Stimulated activated CD4-positive, alpha-beta T cell treated with anti-CD3 and anti-CD28 coated beads, Interleukin-1b, Interleukin-23, amount 100 ng/mL, for 24 hours (primary cell): ENCODE measurements around the gene DNAJC21.
"Not testable (repeated sequence)": the region's sequence is repeated elsewhere in the genome, so short reads cannot be mapped to it uniquely, and the experiment has no call there.

Source experiments
- DNase-seq, 4 experiments: peaks; one replicate each; pipeline ENCODE4 v3.0.0-alpha.2; 2020; ENCODE audit warnings: low read depth in 4 of 4, low spot score in 1 of 4

Gene DNAJC21

GRCh38 chr5:34923256-34923655, 6.1 kb upstream of the DNAJC21 start:
- DNase-seq, result not testable (repeated sequence)

- peak in 1 of 4 experiments; percentile 16 for DNase-seq
Measured at GRCh38 chr5:34923694-34924461, 5.5 kb upstream of the DNAJC21 start.

- DNase-seq, result no peak
Measured at GRCh38 chr5:34924462-34924765, 4.9 kb upstream of the DNAJC21 start.

GRCh38 chr5:34926318-34926888, 3.0 kb upstream of the DNAJC21 start:
- DNase-seq, result no peak

GRCh38 chr5:34927785-34928184, 1.6 kb upstream of the DNAJC21 start:
- no peak for DNase-seq

GRCh38 chr5:34928267-34928666, 1.1 kb upstream of the DNAJC21 start:
- no peak for DNase-seq

- peak; percentile 40 to 71 (median 56) for DNase-seq
Measured at GRCh38 chr5:34929720-34930461, 532 bp downstream of the DNAJC21 start.

- no peak for DNase-seq
Measured at GRCh38 chr5:34930462-34930844, 1.1 kb downstream of the DNAJC21 start.

GRCh38 chr5:34930870-34931269, 1.5 kb downstream of the DNAJC21 start:
- no peak for DNase-seq

GRCh38 chr5:34932947-34933346, 3.6 kb downstream of the DNAJC21 start:
- no peak for DNase-seq

- DNase-seq, result no peak
Measured at GRCh38 chr5:34941936-34942335, 12.6 kb downstream of the DNAJC21 start.

GRCh38 chr5:34944044-34944443, 14.7 kb downstream of the DNAJC21 start:
- DNase-seq, result no peak

GRCh38 chr5:34944460-34945047, 15.2 kb downstream of the DNAJC21 start:
- DNase-seq, result no peak

GRCh38 chr5:34957321-34957720, 28.0 kb downstream of the DNAJC21 start:
- DNase-seq, result no peak

- no peak for DNase-seq
Measured at GRCh38 chr5:34957857-34958690, 28.7 kb downstream of the DNAJC21 start.

GRCh38 chr5:34959323-34959722, 30.0 kb downstream of the DNAJC21 start:
- DNase-seq, result no peak

GRCh38 chr5:34967540-34967939, 38.2 kb downstream of the DNAJC21 start:
- no peak for DNase-seq

GRCh38 chr5:34968258-34968657, 38.9 kb downstream of the DNAJC21 start:
- no peak for DNase-seq

- no peak for DNase-seq
Measured at GRCh38 chr5:34970552-34970951, 41.2 kb downstream of the DNAJC21 start.

- DNase-seq, result not testable (repeated sequence)
Measured at GRCh38 chr5:34971655-34972054, 42.3 kb downstream of the DNAJC21 start.

GRCh38 chr5:34976347-34976746, 47.0 kb downstream of the DNAJC21 start:
- no peak for DNase-seq
